Limb (tissue), 2 donors: ENCODE results near the gene SCNN1B.
"Not testable (repeated sequence)": the region's sequence is repeated elsewhere in the genome, so short reads cannot be mapped to it uniquely, and the experiment has no call there.

Experiments used
- DNase-seq, 2 donors: peaks; one replicate each; pipeline ENCODE4 v3.0.0-alpha.2; 2016; ENCODE audit errors: extremely low spot score in 2 of 2

The SCNN1B gene

GRCh38 chr16:23288209-23288608, 13.9 kb upstream of the SCNN1B start:
- DNase-seq: no peak

GRCh38 chr16:23288726-23289512, 13.2 kb upstream of the SCNN1B start:
- DNase-seq: no peak

- no peak for DNase-seq
Observed at GRCh38 chr16:23290189-23291062, 11.7 kb upstream of the SCNN1B start.

- no peak for DNase-seq
Observed at GRCh38 chr16:23293016-23293415, 9.1 kb upstream of the SCNN1B start.

- no peak for DNase-seq
Observed at GRCh38 chr16:23294260-23294659, 7.8 kb upstream of the SCNN1B start.

- no peak for DNase-seq
Observed at GRCh38 chr16:23296994-23297393, 5.1 kb upstream of the SCNN1B start.

GRCh38 chr16:23298290-23298915, 3.7 kb upstream of the SCNN1B start:
- DNase-seq: no peak

GRCh38 chr16:23299815-23300214, 2.3 kb upstream of the SCNN1B start:
- DNase-seq: not testable (repeated sequence)

- no peak for DNase-seq
Observed at GRCh38 chr16:23301251-23302044, 654 bp upstream of the SCNN1B start.

- DNase-seq: no peak
Observed at GRCh38 chr16:23303685-23304084, 1.6 kb downstream of the SCNN1B start.

- no peak for DNase-seq
Observed at GRCh38 chr16:23304620-23305019, 2.5 kb downstream of the SCNN1B start.

GRCh38 chr16:23306199-23307100, 4.3 kb downstream of the SCNN1B start:
- DNase-seq: no peak

- no peak for DNase-seq
Observed at GRCh38 chr16:23310217-23310616, 8.1 kb downstream of the SCNN1B start.

- DNase-seq: no peak
Observed at GRCh38 chr16:23310744-23311143, 8.6 kb downstream of the SCNN1B start.

- no peak for DNase-seq
Observed at GRCh38 chr16:23316232-23316631, 14.1 kb downstream of the SCNN1B start.

GRCh38 chr16:23316634-23317265, 14.6 kb downstream of the SCNN1B start:
- DNase-seq: no peak

- DNase-seq: no peak
Observed at GRCh38 chr16:23317266-23317661, 15.2 kb downstream of the SCNN1B start.

GRCh38 chr16:23317751-23318150, 15.6 kb downstream of the SCNN1B start:
- no peak for DNase-seq

GRCh38 chr16:23318639-23319038, 16.5 kb downstream of the SCNN1B start:
- DNase-seq: no peak
